Measurements from ENCODE around the gene PDCL3.

Gene PDCL3

DNA sequence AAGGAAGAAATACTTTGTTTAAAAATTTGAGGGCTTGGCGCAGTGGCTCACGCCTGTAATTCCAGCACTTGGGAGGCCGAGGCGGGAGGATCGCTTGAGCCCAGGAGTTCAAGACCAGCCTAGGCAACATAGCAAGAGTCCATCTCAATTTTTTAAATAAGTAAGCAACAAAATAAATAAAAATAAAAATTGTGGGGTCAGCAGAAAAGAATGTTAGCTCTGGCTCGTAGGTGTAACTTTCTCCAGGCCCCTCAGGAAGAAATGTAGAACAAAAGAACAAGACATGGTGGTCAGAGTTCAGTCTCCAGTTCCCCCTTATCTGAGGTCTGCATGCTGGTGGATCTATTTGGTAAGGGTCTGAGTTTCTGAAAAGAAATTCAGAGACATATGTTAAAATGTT lies 20.4 kb upstream of the PDCL3 start:
- TF ChIP-seq GATA2 (IDR thresholded peaks at IDR 0.05; ENCODE audit: low read depth, low read length) (no peak), GATA3 (IDR thresholded peaks at IDR 0.05; ENCODE audit: low read depth, low read length) (no peak)

DNA sequence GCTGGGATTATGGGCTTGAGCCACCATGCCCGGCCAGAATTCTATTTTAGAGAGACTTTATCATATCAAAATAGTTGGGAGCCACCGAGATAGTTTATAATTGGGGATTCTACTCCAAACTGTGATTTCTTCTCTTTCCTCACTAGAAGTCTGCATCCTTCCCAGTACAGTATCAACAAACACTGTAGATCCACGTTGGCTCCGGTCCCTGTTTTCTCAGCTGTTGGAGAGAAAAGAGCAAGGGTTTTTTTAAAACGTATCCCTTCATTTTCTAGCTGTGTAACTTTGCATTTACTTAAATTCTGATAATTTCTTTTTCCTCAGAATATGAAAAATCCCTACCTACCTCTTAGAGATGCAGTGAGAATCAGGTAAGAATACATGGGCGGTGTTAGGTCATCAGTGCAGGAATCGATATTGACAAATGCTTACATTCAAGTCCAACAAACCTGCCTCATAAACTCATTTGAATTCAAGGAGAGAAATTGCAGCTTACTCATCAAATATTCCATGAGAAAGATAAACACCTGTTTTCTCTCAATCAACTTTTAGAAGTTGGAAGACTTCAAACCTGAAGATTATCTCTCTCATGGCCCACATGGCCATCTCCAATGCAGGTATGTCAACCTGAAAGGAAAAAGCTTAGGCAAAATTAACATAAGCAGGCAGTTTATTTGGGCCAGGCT lies 17.7 kb upstream of the PDCL3 start:
- TF ChIP-seq GATA3 (IDR thresholded peaks at IDR 0.05; ENCODE audit: low read depth, low read length): no peak
- no peak for TF ChIP-seq GATA2 (IDR thresholded peaks at IDR 0.05; ENCODE audit: low read depth, low read length)

DNA sequence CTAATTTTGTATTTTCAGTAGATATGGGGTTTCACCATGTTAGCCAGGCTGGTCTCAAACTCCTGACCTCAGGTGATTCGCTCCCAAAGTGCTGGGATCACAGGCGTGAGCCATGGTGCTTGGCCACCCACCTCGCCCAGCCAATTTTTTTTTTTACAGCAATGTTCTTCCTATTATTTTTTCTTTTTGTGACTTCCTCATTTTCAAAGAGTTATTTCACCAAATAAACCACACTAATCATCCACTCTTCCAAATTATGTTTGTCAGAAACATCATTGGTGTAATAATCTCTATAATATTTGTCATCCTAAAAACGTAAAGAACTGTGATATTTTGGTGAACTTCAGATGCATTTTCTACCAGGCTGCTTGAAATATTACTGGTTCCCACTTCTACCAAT lies 16.3 kb upstream of the PDCL3 start:
- TF ChIP-seq GATA3 (IDR thresholded peaks at IDR 0.05; ENCODE audit: low read depth, low read length) (no peak), GATA2 (IDR thresholded peaks at IDR 0.05; ENCODE audit: low read depth, low read length) (no peak)

DNA sequence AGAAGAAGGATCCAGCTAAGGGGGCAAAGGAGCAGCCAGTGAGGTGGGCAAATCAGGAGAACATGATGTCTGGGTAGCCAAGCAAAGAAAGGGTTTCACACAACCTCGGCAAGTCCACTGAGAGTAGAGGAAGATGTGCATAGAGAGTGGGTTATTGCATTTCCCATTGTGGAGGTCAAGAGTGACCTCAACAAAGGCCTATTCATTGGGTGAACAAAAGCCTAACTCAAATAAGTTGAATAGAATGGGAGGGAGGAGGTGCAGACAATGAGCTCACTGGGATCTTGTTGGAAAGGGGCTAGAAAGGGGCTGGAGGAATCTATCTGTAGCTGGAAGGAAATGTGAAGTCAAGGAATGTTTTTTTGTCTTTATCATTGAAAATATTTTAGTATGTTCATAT lies 14.0 kb upstream of the PDCL3 start:
- TF ChIP-seq GATA2 (IDR thresholded peaks at IDR 0.05; ENCODE audit: low read depth, low read length): no peak
- TF ChIP-seq GATA3 (IDR thresholded peaks at IDR 0.05; ENCODE audit: low read depth, low read length): no peak

DNA sequence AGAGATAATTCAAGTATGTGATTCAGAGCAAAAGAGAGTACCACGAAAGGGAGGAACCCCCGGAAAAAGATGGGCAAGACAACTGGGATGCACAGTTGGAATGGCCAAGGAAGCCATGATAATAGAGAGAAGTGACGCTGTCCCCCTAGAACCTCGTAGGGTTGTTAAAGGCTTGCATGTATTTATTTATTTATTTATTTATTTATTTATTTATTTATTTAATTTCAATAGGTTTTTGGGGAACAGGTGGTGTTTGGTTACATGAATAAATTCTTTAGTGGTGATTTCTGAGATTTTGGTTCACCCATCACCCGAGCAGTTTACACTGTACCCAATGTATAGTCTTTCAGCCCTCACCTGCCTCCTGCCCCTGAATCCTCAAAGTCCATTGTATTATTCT lies 11.5 kb upstream of the PDCL3 start:
- TF ChIP-seq GATA2 (IDR thresholded peaks at IDR 0.05; ENCODE audit: low read depth, low read length): no peak
- no peak for TF ChIP-seq GATA3 (IDR thresholded peaks at IDR 0.05; ENCODE audit: low read depth, low read length)

DNA sequence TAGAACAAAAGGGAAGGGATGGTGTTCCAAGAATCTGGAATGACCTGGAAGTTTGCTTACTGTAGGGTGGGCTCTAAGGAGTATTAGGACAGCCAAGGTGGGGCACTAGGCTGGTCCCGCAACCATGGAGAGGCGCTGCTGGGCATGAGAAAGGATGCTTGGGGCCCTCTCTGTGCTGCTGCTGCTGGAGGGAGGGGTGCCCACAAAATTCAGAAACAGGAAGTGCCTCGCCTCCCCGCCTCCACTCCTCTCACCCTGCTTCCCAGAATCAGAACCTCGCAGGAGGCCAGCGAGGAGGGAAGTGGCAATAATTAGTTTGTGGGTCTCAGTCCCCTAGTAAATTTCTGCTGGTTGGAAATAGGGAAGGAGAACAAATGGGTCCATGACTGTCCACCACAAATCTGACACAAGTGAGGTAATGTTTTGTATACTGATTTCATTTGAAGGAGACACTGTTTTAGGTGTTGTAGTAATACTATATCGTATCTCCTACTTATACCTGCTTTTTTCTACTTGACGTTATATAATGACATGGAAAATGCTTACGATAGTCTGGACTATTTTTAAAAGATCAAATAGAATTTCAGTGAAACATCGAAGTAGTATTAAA lies 7.9 kb upstream of the PDCL3 start:
- TF ChIP-seq GATA3 (IDR thresholded peaks at IDR 0.05; ENCODE audit: low read depth, low read length) (no peak), GATA2 (IDR thresholded peaks at IDR 0.05; ENCODE audit: low read depth, low read length) (no peak)

DNA sequence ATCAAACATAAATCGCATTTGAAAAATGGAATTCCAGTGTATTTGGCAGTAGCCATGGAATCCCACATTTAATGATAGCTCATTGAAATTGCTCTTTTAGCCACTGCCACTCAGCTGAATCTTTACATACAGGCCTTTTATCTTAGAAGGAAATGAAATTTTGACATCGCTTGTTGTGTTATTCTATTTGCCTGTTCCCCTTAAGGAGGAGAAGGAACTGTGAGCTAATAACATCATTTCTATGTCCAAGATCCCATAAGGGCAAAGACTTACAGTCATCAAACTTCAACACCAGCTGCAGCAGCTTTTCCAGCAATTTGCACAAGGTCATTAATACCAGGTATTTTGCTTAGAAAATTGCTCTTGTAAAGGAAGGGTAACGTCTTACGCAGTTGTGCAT lies 6.0 kb upstream of the PDCL3 start:
- no peak for TF ChIP-seq GATA3 (IDR thresholded peaks at IDR 0.05; ENCODE audit: low read depth, low read length)
- TF ChIP-seq GATA2 (IDR thresholded peaks at IDR 0.05; ENCODE audit: low read depth, low read length): no peak

DNA sequence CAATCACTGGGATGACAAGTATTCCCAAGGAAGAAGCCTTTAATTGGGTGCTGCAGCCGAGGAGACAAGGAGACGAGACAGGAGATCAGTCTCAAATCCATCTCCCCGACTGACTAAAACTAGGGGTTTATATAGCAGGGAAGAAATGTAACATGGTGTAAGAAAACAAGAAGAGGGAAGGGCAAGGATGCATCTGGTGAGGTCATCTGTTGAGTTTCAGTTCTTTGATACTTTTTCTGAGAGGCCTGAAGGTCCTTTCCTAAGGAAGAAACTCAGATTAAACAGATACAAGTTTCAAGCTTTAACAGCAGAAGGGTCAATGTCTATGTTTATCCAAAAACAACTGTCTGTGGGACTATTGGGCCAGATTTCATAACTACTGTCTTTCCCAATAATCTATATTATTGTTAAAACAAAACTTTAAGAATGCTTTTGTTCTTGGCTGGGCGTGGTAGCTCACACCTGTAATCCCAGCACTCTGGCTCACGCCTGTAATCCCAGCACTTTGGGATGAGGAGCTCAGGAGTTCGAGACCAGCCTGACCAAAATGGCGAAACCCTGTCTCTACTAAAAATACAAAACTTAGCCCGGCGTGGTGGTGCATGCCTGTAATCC lies 2.5 kb upstream of the PDCL3 start:
- TF ChIP-seq GATA2 (IDR thresholded peaks at IDR 0.05; ENCODE audit: low read depth, low read length) (no peak), GATA3 (IDR thresholded peaks at IDR 0.05; ENCODE audit: low read depth, low read length) (no peak)

DNA sequence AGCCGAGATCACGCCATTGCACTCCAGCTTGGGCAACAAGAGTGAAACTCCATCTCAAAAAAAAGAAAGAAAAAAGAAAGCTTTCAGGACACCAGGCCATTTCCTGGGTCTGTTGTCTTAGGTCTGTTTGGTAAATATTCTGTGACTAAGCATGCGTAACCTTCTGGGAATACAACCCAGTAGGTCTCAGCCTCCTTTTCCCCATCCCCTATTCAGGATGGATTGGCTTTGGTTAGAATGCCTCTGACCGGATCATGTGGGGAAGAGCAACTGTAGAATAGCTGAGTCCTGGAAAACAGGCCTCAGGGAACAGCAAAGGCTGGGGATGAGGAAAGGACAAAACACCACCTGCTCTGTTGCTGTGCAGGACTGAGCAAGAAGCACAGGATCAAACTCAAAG lies 1.6 kb upstream of the PDCL3 start:
- TF ChIP-seq GATA3 (IDR thresholded peaks at IDR 0.05; ENCODE audit: low read depth, low read length) (no peak), GATA2 (IDR thresholded peaks at IDR 0.05; ENCODE audit: low read depth, low read length) (no peak)

DNA sequence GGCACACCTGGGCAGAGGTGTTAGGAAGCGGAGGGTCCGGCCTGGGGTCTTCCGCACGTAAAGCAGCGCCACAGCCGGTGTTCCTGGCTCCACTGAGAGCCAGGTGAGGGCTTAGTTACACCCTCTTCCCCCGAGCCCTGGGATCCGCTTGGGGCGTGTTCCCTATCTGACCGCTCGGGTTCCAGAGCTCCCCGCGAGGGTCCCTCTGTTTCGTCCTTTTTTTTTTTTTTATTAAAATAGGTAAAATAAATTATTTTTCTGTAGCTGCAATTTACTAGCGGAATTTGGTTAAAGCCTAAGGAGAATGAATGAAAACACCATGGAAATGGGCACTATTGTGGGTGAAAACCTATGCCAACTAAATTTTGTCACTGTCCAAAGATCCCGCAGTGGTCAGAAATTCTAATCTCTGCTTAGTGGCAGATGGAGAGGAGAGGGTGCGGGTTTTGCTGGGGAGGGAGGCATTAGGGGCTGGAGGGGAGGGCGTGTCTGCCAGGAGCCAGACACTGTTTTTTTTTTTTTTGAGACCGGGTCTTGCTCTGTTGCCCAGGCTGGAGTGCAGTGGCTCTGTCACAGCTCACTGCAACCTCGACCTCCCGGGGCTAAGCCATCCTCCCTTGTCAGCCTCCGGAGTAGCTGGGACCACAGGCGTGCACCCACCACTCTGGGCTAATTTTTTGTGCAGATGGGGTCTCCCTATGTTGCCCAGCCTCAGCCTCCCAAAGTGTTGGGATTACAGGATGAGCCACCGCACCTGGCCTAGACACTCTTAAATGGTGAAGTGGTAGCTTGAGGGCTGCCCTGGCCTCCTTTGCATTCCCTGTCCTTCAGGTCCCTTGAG lies 834 bp downstream of the PDCL3 start:
- no peak for TF ChIP-seq GATA2 (IDR thresholded peaks at IDR 0.05; ENCODE audit: low read depth, low read length)
- no peak for TF ChIP-seq GATA3 (IDR thresholded peaks at IDR 0.05; ENCODE audit: low read depth, low read length)

DNA sequence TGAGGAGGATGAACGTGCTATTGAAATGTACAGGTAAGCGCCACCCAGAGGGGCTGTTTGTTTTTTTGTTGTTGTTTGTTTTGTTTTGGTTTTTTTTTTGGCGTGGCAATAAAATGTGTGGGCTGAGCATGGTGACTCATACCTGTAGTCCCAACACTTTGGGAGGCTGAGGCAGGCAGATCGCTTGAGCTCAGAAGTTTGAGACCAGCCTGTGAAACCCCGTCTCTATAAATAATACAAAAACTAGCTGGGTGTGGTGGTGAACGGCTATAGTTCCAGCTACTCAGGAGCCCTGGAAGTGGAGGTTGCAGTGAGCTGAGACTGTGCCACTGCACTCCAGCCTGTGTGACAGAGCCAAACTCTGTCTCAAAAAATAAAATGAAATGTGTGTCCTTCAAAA lies 6.2 kb downstream of the PDCL3 start:
- TF ChIP-seq GATA2 (IDR thresholded peaks at IDR 0.05; ENCODE audit: low read depth, low read length) (no peak), GATA3 (IDR thresholded peaks at IDR 0.05; ENCODE audit: low read depth, low read length) (no peak)

DNA sequence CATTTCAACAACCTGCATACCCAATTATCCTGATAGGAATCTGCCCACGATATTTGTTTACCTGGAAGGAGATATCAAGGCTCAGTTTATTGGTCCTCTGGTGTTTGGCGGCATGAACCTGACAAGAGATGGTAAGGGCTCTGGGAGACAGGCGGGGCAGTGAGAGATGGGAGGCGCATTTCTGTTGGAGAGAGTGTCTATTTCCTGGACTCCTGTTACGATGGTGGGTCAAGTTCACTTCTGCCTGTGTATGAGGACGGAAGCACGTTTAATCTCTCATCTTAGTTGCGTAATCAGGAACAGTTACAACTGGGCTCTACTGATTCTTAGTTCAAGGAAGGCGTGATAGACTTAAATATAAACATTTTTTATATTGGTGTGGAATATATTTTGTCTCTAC lies 8.9 kb downstream of the PDCL3 start:
- TF ChIP-seq GATA2 (IDR thresholded peaks at IDR 0.05; ENCODE audit: low read depth, low read length): no peak
- TF ChIP-seq GATA3 (IDR thresholded peaks at IDR 0.05; ENCODE audit: low read depth, low read length): no peak

DNA sequence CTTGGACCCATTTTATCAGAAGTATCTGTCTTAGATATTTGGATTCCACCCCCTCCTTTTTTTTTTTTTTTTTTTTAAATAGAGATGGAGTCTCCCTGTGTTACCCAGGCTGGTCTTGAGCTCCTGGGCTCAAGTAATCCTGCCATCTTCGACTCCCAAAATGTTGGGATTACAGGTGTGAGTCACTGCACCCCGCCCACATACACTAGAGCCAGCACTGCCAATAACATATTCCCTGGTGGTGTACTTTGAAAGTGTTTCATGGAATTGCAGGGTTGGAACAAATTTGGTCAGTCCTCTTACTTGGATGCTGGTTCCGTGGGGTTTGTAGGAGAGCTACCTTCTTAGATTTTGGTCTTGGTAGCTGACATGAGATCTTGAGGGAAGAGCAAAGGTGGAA lies 15.0 kb downstream of the PDCL3 start:
- TF ChIP-seq GATA2 (IDR thresholded peaks at IDR 0.05; ENCODE audit: low read depth, low read length) (no peak), GATA3 (IDR thresholded peaks at IDR 0.05; ENCODE audit: low read depth, low read length) (no peak)

Measured in SH-SY5Y (cell line).